HG03565 (cell line): ENCODE data around the gene RPH3AL.
"Not testable (repeated sequence)": the region's sequence is repeated elsewhere in the genome, so short reads cannot be mapped to it uniquely, and the experiment has no call there.

Experiments used
- ATAC-seq: cut with Tn5 transposase; IDR thresholded peaks from one replicate; pipeline ENCODE4 v1.9.1; 2021; ENCODE audit warnings: mild to moderate bottlenecking, moderate library complexity; ENCODE audit not compliant: unreplicated experiment

Gene RPH3AL

GRCh38 chr17:283911-284675 lies 68.5 kb downstream of the RPH3AL start:
- no peak for ATAC-seq

GRCh38 chr17:282912-283882 lies 69.4 kb downstream of the RPH3AL start:
- no peak for ATAC-seq

- ATAC-seq = no peak
Measured at GRCh38 chr17:282000-282911, 70.4 kb downstream of the RPH3AL start.

- ATAC-seq = no peak
Measured at GRCh38 chr17:281365-281999, 71.1 kb downstream of the RPH3AL start.

GRCh38 chr17:280901-281300 lies 71.7 kb downstream of the RPH3AL start:
- ATAC-seq = no peak

GRCh38 chr17:280216-280615 lies 72.4 kb downstream of the RPH3AL start:
- ATAC-seq = no peak

- no peak for ATAC-seq
Measured at GRCh38 chr17:279776-280175, 72.8 kb downstream of the RPH3AL start.

- no peak for ATAC-seq
Measured at GRCh38 chr17:279331-279730, 73.3 kb downstream of the RPH3AL start.

GRCh38 chr17:278676-279059 lies 73.9 kb downstream of the RPH3AL start:
- ATAC-seq = no peak

- no peak for ATAC-seq
Measured at GRCh38 chr17:278055-278675, 74.4 kb downstream of the RPH3AL start.

GRCh38 chr17:274902-275301 lies 77.7 kb downstream of the RPH3AL start:
- no peak for ATAC-seq

GRCh38 chr17:273981-274832 lies 78.4 kb downstream of the RPH3AL start:
- ATAC-seq = no peak

- not testable (repeated sequence) for ATAC-seq
Measured at GRCh38 chr17:272856-273255, 79.8 kb downstream of the RPH3AL start.

- ATAC-seq = not testable (repeated sequence)
Measured at GRCh38 chr17:271928-272623, 80.5 kb downstream of the RPH3AL start.

- no peak for ATAC-seq
Measured at GRCh38 chr17:269616-270514, 82.7 kb downstream of the RPH3AL start.

- ATAC-seq = no peak
Measured at GRCh38 chr17:266701-267667, 85.6 kb downstream of the RPH3AL start.
